Common myeloid progenitor, CD34-positive (primary cell): ENCODE results near the gene CTPS1.
A peak's percentile ranks its signal among the peaks of the same experiment; 100 is the strongest.

Experiments used
- CTCF ChIA-PET: fragments of 350-600 bp; sonication (Branson Sonifier 250); formaldehyde crosslinking; loops from one replicate; lab custom pipeline; 2021; ENCODE audit warnings: antibody characterized with exemption; lab: Charles Lee
- POLR2A ChIA-PET: fragments of 350-600 bp; sonication (Branson Sonifier 250); formaldehyde crosslinking; loops from one replicate; lab custom pipeline; 2021; ENCODE audit warnings: antibody characterized with exemption; lab: Charles Lee
- DNase-seq, 3 donors: peaks; one replicate each; pipeline versions ENCODE4 v3.0.0 to v3.0.0-alpha.2; 2013
- H3K27ac ChIP-seq, 2 experiments: 1 replicate in 1 of 2; 2 replicates in 1 of 2; pipeline ENCODE4 v1.7.0; 2013; ENCODE audit warnings: inconsistent platforms in 2 of 2, low read length in 2 of 2, mild to moderate bottlenecking in 2 of 2, low read depth in 1 of 2, moderate library complexity in 1 of 2; ENCODE audit not compliant: severe bottlenecking in 2 of 2, insufficient read depth in 1 of 2, poor library complexity in 1 of 2
- H3K27me3 ChIP-seq, 5 experiments: replicated peaks in 2 of 5; 1 replicate in 3 of 5; 2 replicates in 2 of 5; pipeline versions ENCODE4 v1.6.1 to v1.7.0; 2013; ENCODE audit warnings: low read length in 4 of 5, mild to moderate bottlenecking in 2 of 5, moderate library complexity in 2 of 5, inconsistent platforms in 1 of 5; ENCODE audit not compliant: insufficient read depth in 5 of 5, control insufficient read depth in 4 of 5
- H3K36me3 ChIP-seq, 4 experiments: 1 replicate in 2 of 4; 2 replicates in 2 of 4; pipeline versions ENCODE4 v1.6.1 to v1.7.0; 2013; ENCODE audit warnings: low read length in 3 of 4, control low read depth in 1 of 4, mild to moderate bottlenecking in 1 of 4; ENCODE audit not compliant: control insufficient read depth in 4 of 4, insufficient read depth in 4 of 4
- H3K4me1 ChIP-seq, 4 experiments: 1 replicate in 3 of 4; 2 replicates in 1 of 4; pipeline versions ENCODE4 v1.6.1 to v1.7.1; 2013; ENCODE audit warnings: low read length in 3 of 4, mild to moderate bottlenecking in 3 of 4, control low read depth in 1 of 4, inconsistent platforms in 1 of 4, moderate library complexity in 1 of 4; ENCODE audit not compliant: control insufficient read depth in 4 of 4, insufficient read depth in 4 of 4; ENCODE audit errors: control extremely low read depth in 1 of 4
- H3K4me3 ChIP-seq, 7 experiments: 1 replicate in 4 of 7; 2 replicates in 3 of 7; pipeline versions ENCODE4 v1.5.1 to v1.7.0; 2013; ENCODE audit warnings: mild to moderate bottlenecking in 7 of 7, low read length in 6 of 7, moderate library complexity in 6 of 7, inconsistent platforms in 2 of 7, low read depth in 2 of 7, control low read depth in 1 of 7; ENCODE audit not compliant: insufficient read depth in 4 of 7, control insufficient read depth in 1 of 7; ENCODE audit errors: extremely low read depth in 1 of 7
- H3K9me3 ChIP-seq, 5 experiments: 1 replicate in 4 of 5; 2 replicates in 1 of 5; pipeline versions ENCODE4 v1.6.1 to v1.7.1; 2013; ENCODE audit warnings: low read length in 4 of 5, mild to moderate bottlenecking in 2 of 5, inconsistent platforms in 1 of 5, low read depth in 1 of 5, moderate library complexity in 1 of 5; ENCODE audit not compliant: control insufficient read depth in 4 of 5, insufficient read depth in 2 of 5; ENCODE audit errors: control extremely low read depth in 1 of 5
- WGBS: methylation state at CpG from one replicate; pipeline ENCODE4 v1.1.5; 2013; ENCODE audit not compliant: insufficient coverage; 5-methylcytosine and 5-hydroxymethylcytosine counted together

Gene CTPS1

DNA sequence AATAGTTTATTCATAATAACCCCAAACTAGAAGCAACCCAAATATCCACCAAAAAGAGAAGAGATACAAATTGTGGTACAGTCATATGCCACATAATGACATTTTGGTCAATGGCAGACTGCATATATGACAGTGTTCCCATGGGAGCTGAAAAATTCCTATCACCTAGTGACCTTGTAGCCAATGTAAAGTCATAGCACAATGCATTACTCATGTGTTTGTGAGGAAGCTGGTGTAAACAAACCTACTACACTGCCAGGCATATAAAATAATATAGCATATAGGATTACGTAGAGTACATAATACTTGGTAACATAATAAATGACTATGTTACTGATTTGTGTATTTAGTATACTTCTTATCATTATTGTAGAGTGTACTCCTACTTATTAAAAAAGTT lies 71.5 kb downstream of the CTPS1 start:
- POLR2A ChIA-PET: no interaction called here

DNA sequence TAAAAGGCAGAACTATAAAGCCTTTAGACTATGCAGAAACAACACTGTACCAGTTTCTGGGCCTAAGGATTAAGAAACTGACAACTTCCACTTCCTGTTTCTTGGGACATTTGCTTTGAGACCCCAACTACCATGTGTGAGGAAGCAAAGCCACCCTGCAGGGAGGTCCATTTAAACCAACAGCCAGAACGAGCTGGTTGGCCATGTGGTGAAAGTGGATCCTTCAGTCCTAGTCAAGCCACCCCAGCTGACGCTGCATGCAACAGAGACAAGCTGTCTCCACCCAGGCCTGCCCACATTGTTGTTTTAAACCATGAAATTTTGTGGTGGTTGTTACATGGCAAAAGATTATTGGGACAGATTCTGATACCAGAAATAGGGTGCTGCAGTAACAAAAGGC lies 73.8 kb downstream of the CTPS1 start:
- ChIA-PET POLR2A (no interaction called here), CTCF (no interaction called here)
- WGBS: 60% methylated on average over 2 of the region's 2 CpGs
- no peak overlapping the region for H3K27ac ChIP-seq
- no peaks in the 10 kb centered on the region for H3K27me3 ChIP-seq
- peak in 2 of 3 donors; percentile 22 to 41 for DNase-seq
- no peak overlapping the region for H3K4me3 ChIP-seq
- H3K9me3 ChIP-seq: no peaks in the 10 kb centered on the region
- H3K36me3 ChIP-seq: peaks cover 14 to 55% (median 33%) of the 10 kb centered on the region in 4 experiments
- peaks cover 0 to 5% (median 0%) of the 10 kb centered on the region in 4 experiments for H3K4me1 ChIP-seq

More for the DNA sequence above, 71.5 kb downstream of the CTPS1 start:
- Histone ChIP-seq H3K4me3 (no peak overlapping the region), H3K4me1 (peaks cover 0 to 5% (median 0%) of the 10 kb centered on the region in 4 experiments), H3K9me3 (no peaks in the 10 kb centered on the region), H3K27me3 (no peaks in the 10 kb centered on the region), H3K36me3 (peaks cover 25 to 62% (median 43%) of the 10 kb centered on the region in 4 experiments), H3K27ac (no peak overlapping the region)
- DNase-seq: no peak
- CTCF ChIA-PET: no interaction called here
- no CpG with 5 or more reads among the region's 1 CpG for WGBS

DNA sequence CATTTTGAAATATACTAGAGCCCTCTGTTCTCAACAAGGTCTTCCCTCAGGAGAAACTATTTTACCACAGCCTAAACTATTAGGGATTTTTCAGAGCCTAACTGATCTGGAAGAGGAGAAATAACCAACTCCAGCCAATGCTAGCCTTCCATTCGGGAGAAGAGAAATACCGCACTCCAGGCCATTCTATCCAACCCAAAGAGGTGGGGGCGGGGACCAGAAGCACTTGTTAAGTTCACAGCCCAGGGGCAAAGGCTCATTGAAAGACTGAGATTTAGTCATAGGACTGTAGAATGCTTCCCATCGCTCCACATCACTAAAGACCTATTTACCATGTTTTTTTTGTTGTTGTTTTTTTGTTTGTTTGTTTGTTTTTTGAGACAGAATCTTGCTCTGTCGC lies 77.4 kb downstream of the CTPS1 start:
- DNase-seq: no peak
- peaks cover 19 to 62% (median 41%) of the 10 kb centered on the region in 4 experiments for H3K36me3 ChIP-seq
- CTCF ChIA-PET: no interaction called here
- POLR2A ChIA-PET: no interaction called here
- H3K4me1 ChIP-seq: peaks cover 0 to 5% (median 0%) of the 10 kb centered on the region in 4 experiments
- no peaks in the 10 kb centered on the region for H3K27me3 ChIP-seq
- no peak overlapping the region for H3K4me3 ChIP-seq
- 96% methylated on average over 3 of the region's 5 CpGs for WGBS
- H3K9me3 ChIP-seq: peaks cover 0 to 11% (median 0%) of the 10 kb centered on the region in 5 experiments
- no peak overlapping the region for H3K27ac ChIP-seq
